ENCODE results near the gene DNMT1.

DNMT1 gene

GRCh38 chr19:10106100-10106936 lies 88.4 kb downstream of the DNMT1 start, which contains the start of gene PPAN:
TSS of gene PPAN (plus strand) at chr19:10106362. CDS start at chr19:10106395, 33 bp downstream.
- H3K4me1 ChIP-seq (ENCODE audit: control insufficient read depth, low read depth, low read length), result no peaks in the 10 kb centered on the region
- peak within 1 kb of the TSS; percentile 99 for H3K56ac ChIP-seq (ENCODE audit: low read length)
- peaks cover 21% of the 10 kb centered on the region for H3K79me2 ChIP-seq (ENCODE audit: control insufficient read depth, insufficient read depth, low read length)
- H2BK120ac ChIP-seq (ENCODE audit: low read depth, low read length), result peak within 1 kb of the TSS; percentile 33
- peak within 1 kb of the TSS; percentile 82 for H3K4ac ChIP-seq (ENCODE audit: low read depth, low read length)
- no peak within 1 kb of the TSS for H3K27ac ChIP-seq (ENCODE audit: low read depth, low read length)
- peak within 1 kb of the TSS; percentile 55 for H2BK5ac ChIP-seq (ENCODE audit: low read length)
- peak within 1 kb of the TSS; percentile 80 for H3K4me3 ChIP-seq (ENCODE audit: low read length)
- peak; percentile 99 for DNase-seq
- peak within 1 kb of the TSS; percentile 98 for H3K9ac ChIP-seq (ENCODE audit: low read length)
- peak within 1 kb of the TSS; percentile 50 for H3K23ac ChIP-seq (ENCODE audit: low read length)
- no peak within 1 kb of the TSS for H2BK15ac ChIP-seq (replicated peaks; ENCODE audit: low read depth)
- H3K36me3 ChIP-seq (ENCODE audit: control insufficient read depth, insufficient read depth, low read length), result peaks cover 19% of the 10 kb centered on the region
- peak within 1 kb of the TSS; percentile 47 for H3K4me2 ChIP-seq (ENCODE audit: low read length)
- no peaks in the 10 kb centered on the region for H3K27me3 ChIP-seq (ENCODE audit: insufficient read depth, low read length, poor library complexity)
- H2AK5ac ChIP-seq (ENCODE audit: low read length), result no peak within 1 kb of the TSS
- H3K79me1 ChIP-seq (ENCODE audit: low read length), result peaks cover 15% of the 10 kb centered on the region
- no CpG with 5 or more reads among the region's 71 CpGs for WGBS (ENCODE audit: extremely low coverage, insufficient coverage, low lambda C conversion rate)
- peak within 1 kb of the TSS; percentile 57 for H3K18ac ChIP-seq (ENCODE audit: low read length)
- H4K5ac ChIP-seq (ENCODE audit: low read length), result no peak within 1 kb of the TSS
- peak within 1 kb of the TSS; percentile 0 for H4K8ac ChIP-seq (ENCODE audit: low read depth, low read length)

- Histone ChIP-seq H3K4me2 (ENCODE audit: low read length) (no peak overlapping the region), H2BK5ac (ENCODE audit: low read length) (no peak overlapping the region), H3K27ac (ENCODE audit: low read depth, low read length) (no peak overlapping the region), H3K56ac (ENCODE audit: low read length) (no peak overlapping the region), H2AK5ac (ENCODE audit: low read length) (no peak overlapping the region), H3K4me3 (ENCODE audit: low read length) (no peak overlapping the region), H3K36me3 (ENCODE audit: control insufficient read depth, insufficient read depth, low read length) (peaks cover 17% of the 10 kb centered on the region), H2BK120ac (ENCODE audit: low read depth, low read length) (no peak overlapping the region), H2BK15ac (replicated peaks; ENCODE audit: low read depth) (no peak overlapping the region), H3K9ac (ENCODE audit: low read length) (no peak overlapping the region), H3K27me3 (ENCODE audit: insufficient read depth, low read length, poor library complexity) (no peaks in the 10 kb centered on the region), H3K79me1 (ENCODE audit: low read length) (peaks cover 15% of the 10 kb centered on the region), H3K4me1 (ENCODE audit: control insufficient read depth, low read depth, low read length) (no peaks in the 10 kb centered on the region), H4K8ac (ENCODE audit: low read depth, low read length) (no peak overlapping the region), H3K23ac (ENCODE audit: low read length) (no peak overlapping the region), H4K5ac (ENCODE audit: low read length) (no peak overlapping the region), H3K4ac (ENCODE audit: low read depth, low read length) (no peak overlapping the region), H3K79me2 (ENCODE audit: control insufficient read depth, insufficient read depth, low read length) (peaks cover 21% of the 10 kb centered on the region), H3K18ac (ENCODE audit: low read length) (no peak overlapping the region)
- WGBS (ENCODE audit: extremely low coverage, insufficient coverage, low lambda C conversion rate), result no CpG with 5 or more reads among the region's 16 CpGs
- DNase-seq, result no peak
Measured at GRCh38 chr19:10105509-10106099, 89.1 kb downstream of the DNMT1 start.

DNA sequence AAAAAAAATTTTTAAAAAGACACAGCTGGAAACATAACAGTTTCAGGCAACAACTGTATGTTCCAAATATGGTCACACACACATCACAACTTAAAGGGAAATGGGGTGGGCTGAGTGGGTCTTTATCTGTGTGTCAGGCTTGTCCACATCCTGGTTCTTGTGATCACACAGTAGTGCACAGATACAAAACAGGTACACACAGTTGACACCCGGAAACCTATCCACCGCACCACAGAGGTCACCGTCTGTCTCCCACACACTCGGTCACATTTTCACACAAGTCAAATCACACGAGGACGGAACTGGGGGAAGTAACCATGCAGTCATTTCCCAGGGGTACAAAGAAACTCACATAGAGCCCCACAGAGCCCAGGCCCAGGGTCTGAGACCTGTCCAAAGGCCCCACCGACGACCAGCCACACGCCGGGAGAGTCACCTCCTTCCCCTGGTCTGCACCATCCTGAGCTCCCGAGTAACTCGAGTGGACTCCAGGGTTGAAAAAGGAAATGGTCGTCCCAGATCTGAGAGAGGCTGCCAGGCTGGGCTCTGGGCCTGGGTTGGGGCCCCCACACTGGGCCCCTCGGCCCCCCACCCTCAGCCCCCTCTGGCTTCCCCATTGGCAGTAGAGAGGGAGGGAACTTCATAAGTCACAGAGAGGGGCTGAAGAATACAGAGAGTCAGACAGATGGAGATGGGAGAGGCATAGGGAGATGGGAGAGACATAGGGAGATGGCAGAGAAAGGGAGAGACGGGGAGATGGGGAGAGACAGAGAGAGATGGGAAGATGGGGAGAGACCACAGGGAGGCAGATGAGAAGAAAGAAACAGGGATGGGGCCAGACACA lies 89.9 kb downstream of the DNMT1 start:
- no peak overlapping the region for H4K8ac ChIP-seq (ENCODE audit: low read depth, low read length)
- H3K79me2 ChIP-seq (ENCODE audit: control insufficient read depth, insufficient read depth, low read length), result peaks cover 21% of the 10 kb centered on the region
- DNase-seq, result no peak
- no peak overlapping the region for H3K56ac ChIP-seq (ENCODE audit: low read length)
- H3K27me3 ChIP-seq (ENCODE audit: insufficient read depth, low read length, poor library complexity), result no peaks in the 10 kb centered on the region
- H3K4me3 ChIP-seq (ENCODE audit: low read length), result no peak overlapping the region
- H3K4me1 ChIP-seq (ENCODE audit: control insufficient read depth, low read depth, low read length), result no peaks in the 10 kb centered on the region
- WGBS (ENCODE audit: extremely low coverage, insufficient coverage, low lambda C conversion rate), result no CpG with 5 or more reads among the region's 15 CpGs
- H2AK5ac ChIP-seq (ENCODE audit: low read length), result no peak overlapping the region
- peaks cover 14% of the 10 kb centered on the region for H3K36me3 ChIP-seq (ENCODE audit: control insufficient read depth, insufficient read depth, low read length)
- H3K27ac ChIP-seq (ENCODE audit: low read depth, low read length), result no peak overlapping the region
- no peak overlapping the region for H2BK120ac ChIP-seq (ENCODE audit: low read depth, low read length)
- H2BK15ac ChIP-seq (replicated peaks; ENCODE audit: low read depth), result no peak overlapping the region
- no peak overlapping the region for H3K4me2 ChIP-seq (ENCODE audit: low read length)
- H3K4ac ChIP-seq (ENCODE audit: low read depth, low read length), result no peak overlapping the region
- no peak overlapping the region for H3K18ac ChIP-seq (ENCODE audit: low read length)
- peaks cover 15% of the 10 kb centered on the region for H3K79me1 ChIP-seq (ENCODE audit: low read length)
- H4K5ac ChIP-seq (ENCODE audit: low read length), result no peak overlapping the region
- no peak overlapping the region for H3K9ac ChIP-seq (ENCODE audit: low read length)
- H2BK5ac ChIP-seq (ENCODE audit: low read length), result no peak overlapping the region
- no peak overlapping the region for H3K23ac ChIP-seq (ENCODE audit: low read length)

GRCh38 chr19:10104130-10104513 lies 90.6 kb downstream of the DNMT1 start:
- Histone ChIP-seq H3K9ac (ENCODE audit: low read length) (no peak overlapping the region), H3K18ac (ENCODE audit: low read length) (no peak overlapping the region), H2AK5ac (ENCODE audit: low read length) (no peak overlapping the region), H3K27ac (ENCODE audit: low read depth, low read length) (no peak overlapping the region), H3K27me3 (ENCODE audit: insufficient read depth, low read length, poor library complexity) (no peaks in the 10 kb centered on the region), H3K79me1 (ENCODE audit: low read length) (peaks cover 13% of the 10 kb centered on the region), H4K8ac (ENCODE audit: low read depth, low read length) (no peak overlapping the region), H2BK15ac (replicated peaks; ENCODE audit: low read depth) (no peak overlapping the region), H3K4ac (ENCODE audit: low read depth, low read length) (no peak overlapping the region), H3K56ac (ENCODE audit: low read length) (no peak overlapping the region), H3K4me2 (ENCODE audit: low read length) (no peak overlapping the region), H4K5ac (ENCODE audit: low read length) (no peak overlapping the region), H2BK5ac (ENCODE audit: low read length) (no peak overlapping the region), H3K36me3 (ENCODE audit: control insufficient read depth, insufficient read depth, low read length) (peaks cover 8% of the 10 kb centered on the region), H3K4me3 (ENCODE audit: low read length) (no peak overlapping the region), H3K4me1 (ENCODE audit: control insufficient read depth, low read depth, low read length) (no peaks in the 10 kb centered on the region), H2BK120ac (ENCODE audit: low read depth, low read length) (no peak overlapping the region), H3K23ac (ENCODE audit: low read length) (no peak overlapping the region), H3K79me2 (ENCODE audit: control insufficient read depth, insufficient read depth, low read length) (peaks cover 21% of the 10 kb centered on the region)
- no peak for DNase-seq

DNA sequence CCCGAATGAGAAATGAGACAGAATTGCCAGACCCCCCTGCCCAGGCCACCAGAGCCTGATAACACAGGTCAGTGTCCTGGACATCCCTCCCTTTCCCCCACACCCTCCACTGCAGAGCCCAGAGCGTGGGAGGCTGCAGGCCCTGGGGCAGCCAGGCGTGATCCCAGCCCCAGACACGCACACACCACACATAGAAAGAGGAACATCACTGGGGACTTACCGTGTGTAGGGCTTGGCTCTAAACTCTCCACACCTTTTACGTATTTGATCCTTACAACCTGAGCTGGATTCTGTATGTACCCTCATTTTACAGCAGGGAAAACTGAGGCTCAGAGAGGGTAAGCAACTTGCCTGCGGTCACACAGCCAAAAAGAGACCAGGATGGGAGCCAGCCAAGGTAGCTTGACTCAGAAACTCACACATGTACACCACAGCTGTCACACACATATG lies 91.9 kb downstream of the DNMT1 start:
- Histone ChIP-seq H4K5ac (ENCODE audit: low read length) (no peak overlapping the region), H3K23ac (ENCODE audit: low read length) (no peak overlapping the region), H3K36me3 (ENCODE audit: control insufficient read depth, insufficient read depth, low read length) (peaks cover 3% of the 10 kb centered on the region), H4K8ac (ENCODE audit: low read depth, low read length) (no peak overlapping the region), H3K4me2 (ENCODE audit: low read length) (no peak overlapping the region), H2BK120ac (ENCODE audit: low read depth, low read length) (no peak overlapping the region), H3K79me1 (ENCODE audit: low read length) (peaks cover 8% of the 10 kb centered on the region), H3K4ac (ENCODE audit: low read depth, low read length) (no peak overlapping the region), H3K18ac (ENCODE audit: low read length) (no peak overlapping the region), H3K27ac (ENCODE audit: low read depth, low read length) (no peak overlapping the region), H3K79me2 (ENCODE audit: control insufficient read depth, insufficient read depth, low read length) (peaks cover 16% of the 10 kb centered on the region), H3K56ac (ENCODE audit: low read length) (no peak overlapping the region), H2AK5ac (ENCODE audit: low read length) (no peak overlapping the region), H3K4me3 (ENCODE audit: low read length) (no peak overlapping the region), H3K9ac (ENCODE audit: low read length) (no peak overlapping the region), H3K27me3 (ENCODE audit: insufficient read depth, low read length, poor library complexity) (no peaks in the 10 kb centered on the region), H2BK5ac (ENCODE audit: low read length) (no peak overlapping the region), H3K4me1 (ENCODE audit: control insufficient read depth, low read depth, low read length) (no peaks in the 10 kb centered on the region), H2BK15ac (replicated peaks; ENCODE audit: low read depth) (no peak overlapping the region)
- whole genome bisulfite sequencing (ENCODE audit: extremely low coverage, insufficient coverage, low lambda C conversion rate), result no CpG with 5 or more reads among the region's 7 CpGs
- no peak for DNase-seq

All from mesendoderm (in vitro differentiated cells).